MM.1S (cell line): Measurements from ENCODE around the gene MRPS35.

Experiments used
- DNase-seq: peaks from one replicate; pipeline ENCODE4 v3.0.0-alpha.2; 2015
- H2AFZ ChIP-seq: fragments of 300-600 bp; sonication (generic); 2 replicates; pipeline ENCODE4 v1.6.0; 2016; ENCODE audit warnings: antibody characterized with exemption, low read length
- H3F3A ChIP-seq: fragments of 300-600 bp; sonication (generic); 2 replicates; pipeline ENCODE4 v1.6.1; 2016; ENCODE audit warnings: mild to moderate bottlenecking, antibody characterized with exemption, low read length, moderate library complexity, mixed read lengths; ENCODE audit not compliant: insufficient read depth
- H3K27ac ChIP-seq: fragments of 300-600 bp; sonication (generic); 2 replicates; pipeline ENCODE4 v1.5.1; 2016; ENCODE audit warnings: mild to moderate bottlenecking, low read length
- H3K27me3 ChIP-seq: fragments of 300-600 bp; sonication (generic); replicated peaks from 2 replicates; pipeline ENCODE4 v1.6.0; 2016; ENCODE audit warnings: low read length; ENCODE audit not compliant: insufficient read depth
- H3K36me3 ChIP-seq: fragments of 300-600 bp; sonication (generic); replicated peaks from 2 replicates; pipeline ENCODE4 v1.6.1; 2016; ENCODE audit warnings: mild to moderate bottlenecking, low read length, mixed read lengths; ENCODE audit not compliant: insufficient read depth
- H3K4me1 ChIP-seq: fragments of 300-600 bp; sonication (generic); 2 replicates; pipeline ENCODE4 v1.6.1; 2016; ENCODE audit warnings: low read length, mixed read lengths
- H3K4me2 ChIP-seq: fragments of 300-600 bp; sonication (generic); 2 replicates; pipeline ENCODE4 v1.6.0; 2016; ENCODE audit warnings: low read depth, low read length
- H3K4me3 ChIP-seq: fragments of 300-600 bp; sonication (generic); 2 replicates; pipeline ENCODE4 v1.5.1; 2016; ENCODE audit warnings: low read length, mixed read lengths
- H3K79me2 ChIP-seq: fragments of 300-600 bp; sonication (generic); 2 replicates; pipeline ENCODE4 v1.6.1; 2016; ENCODE audit warnings: mixed run types, low read length, mixed read lengths
- H3K9ac ChIP-seq: fragments of 300-600 bp; sonication (generic); 2 replicates; pipeline ENCODE4 v1.6.1; 2016; ENCODE audit warnings: low read length, mixed read lengths
- H3K9me2 ChIP-seq: fragments of 300-600 bp; sonication (generic); replicated peaks from 2 replicates; pipeline ENCODE4 v1.6.1; 2016; ENCODE audit warnings: mild to moderate bottlenecking, low read length, mixed read lengths; ENCODE audit not compliant: insufficient read depth
- H3K9me3 ChIP-seq: fragments of 300-600 bp; sonication (generic); replicated peaks from 2 replicates; pipeline ENCODE4 v1.6.1; 2016; ENCODE audit warnings: mild to moderate bottlenecking, low read length, mixed read lengths; ENCODE audit not compliant: insufficient read depth
- H4K20me1 ChIP-seq: fragments of 300-600 bp; sonication (generic); 2 replicates; pipeline ENCODE4 v1.6.1; 2016; ENCODE audit warnings: mild to moderate bottlenecking, low read length, moderate library complexity, mixed read lengths; ENCODE audit not compliant: insufficient read depth
- CTCF ChIP-seq: fragments of 300-600 bp; sonication (generic); IDR thresholded peaks from 2 replicates; pipeline ENCODE4 v1.5.1; 2016; ENCODE audit warnings: antibody characterized with exemption, low read length, mixed read lengths
- EZH2 ChIP-seq: fragments of 300-600 bp; sonication (generic); optimal IDR thresholded peaks from 2 replicates; pipeline ENCODE3; 2017; ENCODE audit warnings: low read depth, mild to moderate bottlenecking, antibody characterized with exemption, low read length, mixed read lengths
- EZH2phosphoT487 ChIP-seq: fragments of 300-600 bp; sonication (generic); IDR thresholded peaks from 2 replicates; pipeline ENCODE4 v1.6.1; 2018; ENCODE audit warnings: antibody characterized with exemption, low read length

Gene MRPS35

GRCh38 chr12:27769142-27769673 lies 58.6 kb downstream of the MRPS35 start:
- DNase-seq: no peak
- Histone ChIP-seq H3K4me1 (no peaks in the 10 kb centered on the region), H3K9me2 (no peaks in the 10 kb centered on the region), H3K4me2 (no peak overlapping the region), H3K79me2 (no peaks in the 10 kb centered on the region), H3K9ac (no peak overlapping the region), H3K27ac (no peak overlapping the region), H3K27me3 (no peaks in the 10 kb centered on the region), H4K20me1 (no peaks in the 10 kb centered on the region), H3K9me3 (no peaks in the 10 kb centered on the region), H3F3A (no peaks in the 10 kb centered on the region), H3K36me3 (no peaks in the 10 kb centered on the region), H2AFZ (no peak overlapping the region), H3K4me3 (no peak overlapping the region)
- no peak for TF ChIP-seq CTCF
- no peak for TF ChIP-seq EZH2phosphoT487
- no peak for TF ChIP-seq EZH2

GRCh38 chr12:27771481-27772327 lies 61.1 kb downstream of the MRPS35 start:
- H3K4me1 ChIP-seq: no peaks in the 10 kb centered on the region
- H3F3A ChIP-seq: no peaks in the 10 kb centered on the region
- no peaks in the 10 kb centered on the region for H3K79me2 ChIP-seq
- no peak overlapping the region for H3K27ac ChIP-seq
- no peaks in the 10 kb centered on the region for H4K20me1 ChIP-seq
- no peak overlapping the region for H2AFZ ChIP-seq
- no peak for DNase-seq
- no peak overlapping the region for H3K4me3 ChIP-seq
- no peak for TF ChIP-seq CTCF
- no peak for TF ChIP-seq EZH2
- TF ChIP-seq EZH2phosphoT487: no peak
- no peaks in the 10 kb centered on the region for H3K27me3 ChIP-seq
- no peaks in the 10 kb centered on the region for H3K36me3 ChIP-seq
- no peaks in the 10 kb centered on the region for H3K9me2 ChIP-seq
- H3K9ac ChIP-seq: no peak overlapping the region
- no peak overlapping the region for H3K4me2 ChIP-seq
- no peaks in the 10 kb centered on the region for H3K9me3 ChIP-seq

DNA sequence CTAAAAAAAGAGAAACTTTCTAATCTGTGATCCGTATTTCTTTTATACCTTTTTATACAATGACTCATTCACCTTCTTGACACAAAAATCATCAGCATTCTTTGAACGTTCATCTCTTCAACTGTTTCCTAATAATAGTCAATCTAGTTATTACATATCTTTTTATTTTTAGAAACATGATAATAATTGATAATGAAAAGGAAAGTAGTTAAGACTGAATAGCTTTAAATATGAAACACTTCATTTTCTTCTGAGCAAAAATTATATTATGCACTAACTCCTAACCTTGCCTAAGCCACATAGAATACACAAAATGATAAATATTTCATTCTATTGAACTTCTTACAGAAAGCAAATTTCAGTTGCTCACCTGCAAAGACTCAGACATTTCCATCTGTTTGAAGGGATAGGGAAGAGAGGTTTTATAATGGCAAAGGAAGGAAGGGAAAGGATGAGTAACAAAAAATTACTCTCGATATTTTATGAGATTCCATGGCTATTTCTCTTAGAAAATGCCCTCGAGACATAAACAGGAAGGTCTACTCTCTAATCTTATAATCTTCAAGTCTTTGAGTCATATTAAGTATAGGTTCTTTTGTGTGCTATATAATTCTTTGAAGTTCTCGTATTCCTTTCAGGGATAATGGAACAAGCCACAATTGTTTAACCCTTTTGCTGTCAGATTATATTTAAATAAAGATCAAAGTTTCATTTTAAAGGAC lies 61.9 kb downstream of the MRPS35 start:
- H3K4me1 ChIP-seq: no peaks in the 10 kb centered on the region
- H3K4me3 ChIP-seq: no peak overlapping the region
- H3K27me3 ChIP-seq: no peaks in the 10 kb centered on the region
- H4K20me1 ChIP-seq: no peaks in the 10 kb centered on the region
- TF ChIP-seq CTCF (no peak), EZH2 (no peak), EZH2phosphoT487 (no peak)
- no peak overlapping the region for H2AFZ ChIP-seq
- DNase-seq: no peak
- no peak overlapping the region for H3K27ac ChIP-seq
- no peak overlapping the region for H3K4me2 ChIP-seq
- no peaks in the 10 kb centered on the region for H3K9me3 ChIP-seq
- H3K9ac ChIP-seq: no peak overlapping the region
- H3K36me3 ChIP-seq: no peaks in the 10 kb centered on the region
- no peaks in the 10 kb centered on the region for H3K9me2 ChIP-seq
- H3F3A ChIP-seq: no peaks in the 10 kb centered on the region
- no peaks in the 10 kb centered on the region for H3K79me2 ChIP-seq
